Activated T-helper 1 cell treated with Interleukin-2 at 50 U/mL for 16 hours (primary cell): ENCODE data around the gene DTX1.
A peak's percentile ranks its signal among the peaks of the same experiment; 100 is the strongest.

ENCODE experiments used
- DNase-seq: peaks from one replicate; pipeline ENCODE4 v3.0.0-alpha.2; 2020; ENCODE audit warnings: low read depth

Gene DTX1

GRCh38 chr12:113071135-113072112, 14.9 kb downstream of the DTX1 start:
- DNase-seq = no peak

GRCh38 chr12:113072136-113072535, 15.6 kb downstream of the DTX1 start:
- no peak for DNase-seq

GRCh38 chr12:113073586-113073985, 17.1 kb downstream of the DTX1 start:
- no peak for DNase-seq

- no peak for DNase-seq
Observed at GRCh38 chr12:113075137-113075683, 18.7 kb downstream of the DTX1 start.

- DNase-seq = no peak
Observed at GRCh38 chr12:113077057-113077858, 20.7 kb downstream of the DTX1 start.

- DNase-seq = no peak
Observed at GRCh38 chr12:113077859-113078255, 21.3 kb downstream of the DTX1 start.

- no peak for DNase-seq
Observed at GRCh38 chr12:113081873-113082272, 25.3 kb downstream of the DTX1 start.

GRCh38 chr12:113082486-113083148, 26.1 kb downstream of the DTX1 start:
- DNase-seq = no peak

- DNase-seq = no peak
Observed at GRCh38 chr12:113083863-113084435, 27.4 kb downstream of the DTX1 start.

GRCh38 chr12:113086249-113087164, 30.0 kb downstream of the DTX1 start:
- DNase-seq = no peak

GRCh38 chr12:113087193-113087592, 30.7 kb downstream of the DTX1 start:
- no peak for DNase-seq

GRCh38 chr12:113088037-113088436, 31.5 kb downstream of the DTX1 start:
- DNase-seq = no peak

- DNase-seq = peak; percentile 27
Observed at GRCh38 chr12:113088971-113089756, 32.6 kb downstream of the DTX1 start.

- no peak for DNase-seq
Observed at GRCh38 chr12:113089839-113090238, 33.3 kb downstream of the DTX1 start.

GRCh38 chr12:113090740-113091139, 34.2 kb downstream of the DTX1 start:
- DNase-seq = no peak

- no peak for DNase-seq
Observed at GRCh38 chr12:113091506-113091905, 35.0 kb downstream of the DTX1 start.

GRCh38 chr12:113092607-113093408, 36.3 kb downstream of the DTX1 start:
- DNase-seq = no peak

GRCh38 chr12:113093409-113094101, 37.0 kb downstream of the DTX1 start:
- DNase-seq = no peak
